H1 (cell line): ENCODE measurements around the gene CCDC73. TPM values are rescaled to one million over a fixed set of nuclear protein-coding genes. Genes with fewer than 3 reads are reported as not detected.

Source experiments
- CTCF ChIA-PET: fragments of 300-600 bp; sonication (Branson Sonifier 250); formaldehyde crosslinking; loops from one replicate; lab custom pipeline; 2021; ENCODE audit not compliant: partially characterized antibody; lab: Charles Lee
- POLR2A ChIA-PET: fragments of 300-600 bp; sonication (Branson Sonifier 250); formaldehyde crosslinking; loops from one replicate; lab custom pipeline; 2021; ENCODE audit warnings: inconsistent platforms; ENCODE audit not compliant: partially characterized antibody; lab: Charles Lee
- DNase-seq, 2 experiments: peaks; one replicate each; pipeline versions ENCODE4 v3.0.0 to v3.0.0-alpha.2; 2010 to 2022; ENCODE audit warnings: low spot score in 2 of 2, low read depth in 1 of 2, mixed read lengths in 1 of 2
- FAIRE-seq: peaks from 2 replicates; lab custom pipeline; 2011; peaks lifted over from hg19 to GRCh38; lab: Jason Lieb, UNC
- H2AFZ ChIP-seq: 2 replicates; pipeline ENCODE4 v1.8.1; 2012; ENCODE audit warnings: low read length, inconsistent platforms
- H2AK5ac ChIP-seq: 2 replicates; pipeline ENCODE4 v1.6.1; 2013; ENCODE audit warnings: low read depth, low read length
- H2BK120ac ChIP-seq: replicated peaks from 2 replicates; pipeline ENCODE3; 2013; ENCODE audit warnings: low read depth, low read length, inconsistent platforms
- H2BK12ac ChIP-seq: 2 replicates; pipeline ENCODE4 v1.6.1; 2013; ENCODE audit warnings: low read depth, low read length
- H2BK15ac ChIP-seq: 2 replicates; pipeline ENCODE4 v1.6.1; 2013; ENCODE audit warnings: low read length
- H2BK20ac ChIP-seq: 2 replicates; pipeline ENCODE4 v1.6.1; 2013; ENCODE audit warnings: low read length
- H2BK5ac ChIP-seq: 2 replicates; pipeline ENCODE4 v1.6.1; 2013; ENCODE audit warnings: low read depth, low read length
- H3K14ac ChIP-seq: 2 replicates; pipeline ENCODE4 v1.6.1; 2013; ENCODE audit warnings: inconsistent platforms; ENCODE audit not compliant: insufficient read length
- H3K18ac ChIP-seq: 2 replicates; pipeline ENCODE4 v1.6.1; 2013; ENCODE audit warnings: low read length; ENCODE audit errors: extremely low read depth
- H3K23ac ChIP-seq: 2 replicates; pipeline ENCODE4 v1.6.1; 2013; ENCODE audit warnings: inconsistent platforms; ENCODE audit not compliant: insufficient read length
- H3K23me2 ChIP-seq: 2 replicates; pipeline ENCODE4 v1.6.1; 2013; ENCODE audit warnings: low read depth, low read length
- H3K27ac ChIP-seq: 2 replicates; pipeline ENCODE4 v1.6.1; 2011; ENCODE audit warnings: low read depth, low read length, inconsistent platforms
- H3K27me3 ChIP-seq, 4 experiments: replicated peaks in 1 of 4; 1 replicate in 1 of 4; 2 replicates in 3 of 4; pipeline versions ENCODE4 v1.6.1 to v1.8.1; 2011 to 2013; ENCODE audit warnings: low read length in 3 of 4, mild to moderate bottlenecking in 3 of 4, inconsistent platforms in 2 of 4, mixed read lengths in 2 of 4, moderate library complexity in 1 of 4; ENCODE audit not compliant: control insufficient read depth in 3 of 4, insufficient read depth in 3 of 4; ENCODE audit errors: extremely low read depth in 1 of 4
- H3K36me3 ChIP-seq, 4 experiments: 2 replicates each; pipeline versions ENCODE4 v1.6.1 to v1.8.1; 2011 to 2013; ENCODE audit warnings: mild to moderate bottlenecking in 4 of 4, low read length in 3 of 4, moderate library complexity in 2 of 4, control low read depth in 1 of 4, inconsistent platforms in 1 of 4; ENCODE audit not compliant: insufficient read depth in 4 of 4, control insufficient read depth in 2 of 4
- H3K4ac ChIP-seq: replicated peaks from 2 replicates; pipeline ENCODE3; 2013; ENCODE audit warnings: low read length, low read depth, mixed read lengths, inconsistent platforms; ENCODE audit not compliant: insufficient read length
- H3K4me1 ChIP-seq, 4 experiments: replicated peaks in 1 of 4; 1 replicate in 1 of 4; 2 replicates in 3 of 4; pipeline versions ENCODE4 v1.6.1 to v1.8.1; 2011 to 2013; ENCODE audit warnings: low read length in 3 of 4, inconsistent platforms in 2 of 4, mixed read lengths in 1 of 4; ENCODE audit not compliant: insufficient read depth in 4 of 4, control insufficient read depth in 3 of 4
- H3K4me2 ChIP-seq, 2 experiments: 2 replicates each; pipeline versions ENCODE4 v1.6.1 to v1.8.1; 2011 to 2013; ENCODE audit warnings: low read depth in 2 of 2, low read length in 2 of 2, control low read depth in 1 of 2, inconsistent platforms in 1 of 2, mild to moderate bottlenecking in 1 of 2; ENCODE audit not compliant: insufficient read depth in 1 of 2
- H3K4me3 ChIP-seq, 4 experiments: fragments of 200-600, 300-600 bp in 1 of 4; sonication (generic), shearing (Covaris generic), sonication (Bioruptor Twin) in 1 of 4; 2 replicates each; pipeline versions ENCODE4 v1.5.1 to v1.8.1; 2011 to 2016; ENCODE audit warnings: low read length in 4 of 4, low read depth in 3 of 4, control low read depth in 2 of 4, inconsistent platforms in 2 of 4, mild to moderate bottlenecking in 2 of 4, mixed read lengths in 1 of 4, moderate library complexity in 1 of 4; ENCODE audit not compliant: insufficient read depth in 2 of 4; ENCODE audit errors: extremely low read depth in 1 of 4
- H3K56ac ChIP-seq: replicated peaks from 2 replicates; pipeline ENCODE3; 2013; ENCODE audit warnings: low read depth, mild to moderate bottlenecking, mixed read lengths, low read length, inconsistent platforms; ENCODE audit not compliant: insufficient read length
- H3K79me1 ChIP-seq: 2 replicates; pipeline ENCODE4 v1.6.1; 2013; ENCODE audit warnings: low read depth, low read length, control low read depth
- H3K79me2 ChIP-seq, 2 experiments: 2 replicates each; pipeline versions ENCODE4 v1.6.1 to v1.8.1; 2012 to 2013; ENCODE audit warnings: low read length in 2 of 2, mild to moderate bottlenecking in 2 of 2, inconsistent platforms in 1 of 2; ENCODE audit not compliant: insufficient read depth in 2 of 2, control insufficient read depth in 1 of 2
- H3K9ac ChIP-seq, 4 experiments: replicated peaks in 1 of 4; 1 replicate in 1 of 4; 2 replicates in 3 of 4; pipeline versions ENCODE4 v1.6.1 to v1.8.1; 2011 to 2013; ENCODE audit warnings: low read depth in 3 of 4, low read length in 3 of 4, control low read depth in 2 of 4, mild to moderate bottlenecking in 2 of 4, moderate library complexity in 2 of 4, inconsistent platforms in 1 of 4; ENCODE audit errors: extremely low read depth in 1 of 4
- H3K9me3 ChIP-seq, 2 experiments: 2 replicates each; pipeline versions ENCODE4 v1.6.1 to v1.8.1; 2012 to 2013; ENCODE audit warnings: mild to moderate bottlenecking in 2 of 2, moderate library complexity in 2 of 2, control low read depth in 1 of 2, inconsistent platforms in 1 of 2, low read depth in 1 of 2, low read length in 1 of 2, mixed read lengths in 1 of 2; ENCODE audit not compliant: insufficient read depth in 2 of 2
- H4K20me1 ChIP-seq, 2 experiments: replicated peaks in 1 of 2; 2 replicates each; pipeline versions ENCODE3 to v1.8.1; 2011 to 2013; ENCODE audit warnings: inconsistent platforms in 2 of 2, low read length in 2 of 2, mild to moderate bottlenecking in 1 of 2; ENCODE audit not compliant: insufficient read depth in 2 of 2, control insufficient read depth in 1 of 2
- H4K5ac ChIP-seq: 2 replicates; pipeline ENCODE4 v1.6.1; 2013; ENCODE audit warnings: low read length, low read depth, mixed read lengths, inconsistent platforms; ENCODE audit not compliant: insufficient read length
- H4K8ac ChIP-seq: 2 replicates; pipeline ENCODE4 v1.8.0; 2013; ENCODE audit warnings: mild to moderate bottlenecking, moderate library complexity, low read length, inconsistent platforms; ENCODE audit not compliant: insufficient read depth; ENCODE audit errors: extremely low read depth
- H4K91ac ChIP-seq: replicated peaks from 2 replicates; pipeline ENCODE3; 2013; ENCODE audit warnings: low read length, mixed read lengths, inconsistent platforms; ENCODE audit not compliant: insufficient read length
- ASH2L ChIP-seq: fragments of 200-600, 300-600 bp; sonication (generic); IDR thresholded peaks from one replicate; pipeline ENCODE4 v1.7.1; 2017; ENCODE audit warnings: low read length
- KDM4A ChIP-seq: IDR thresholded peaks from one replicate; pipeline ENCODE4 v1.7.1; 2012; ENCODE audit warnings: low read depth, mild to moderate bottlenecking, moderate library complexity, low read length, inconsistent platforms; ENCODE audit not compliant: severe bottlenecking
- NRF1 ChIP-seq: IDR thresholded peaks from 2 replicates; pipeline ENCODE4 v1.6.1; 2011; ENCODE audit warnings: mild to moderate bottlenecking, low read depth, low read length, improper control_type of control experiment
- POLR2A ChIP-seq, 2 experiments: IDR thresholded peaks; 1 replicate in 1 of 2; 2 replicates in 1 of 2; pipeline ENCODE4 v1.6.1; 2011; ENCODE audit warnings: low read depth in 2 of 2, low read length in 2 of 2, mild to moderate bottlenecking in 2 of 2; ENCODE audit errors: control extremely low read depth in 1 of 2
- POLR2AphosphoS5 ChIP-seq: IDR thresholded peaks from 2 replicates; pipeline ENCODE4 v1.6.1; 2011; ENCODE audit warnings: low read depth, low read length
- WGBS, 2 experiments: shearing (Covaris generic) in 1 of 2; methylation state at CpG; one replicate each; pipeline versions ENCODE4 v1.1.6 to v1.1.7; 2013 to 2015; ENCODE audit warnings: low lambda C conversion rate in 2 of 2, mixed read lengths in 2 of 2, inconsistent platforms in 1 of 2, low coverage in 1 of 2, missing lambda C conversion rate in 1 of 2; ENCODE audit not compliant: insufficient replicate concordance in 2 of 2, insufficient coverage in 1 of 2, insufficient read length in 1 of 2; ENCODE audit errors: extremely low coverage in 1 of 2, missing lambda C conversion rate in 1 of 2; 5-methylcytosine and 5-hydroxymethylcytosine counted together
- polyA plus RNA-seq, 7 experiments: library from polyadenylated mRNA; depleted of rRNA in 3 of 7; stranded (reverse) in 5 of 7; unstranded in 2 of 7; fragments of >200 nt in 5 of 7; fragments of 200-250 nt in 2 of 7; gene quantifications; 1 replicate in 5 of 7; 2 replicates in 1 of 7; 4 replicates in 1 of 7; pipeline versions ENCODE4 v1.2.1 to v1.2.3, GENCODE V29; 2011 to 2013; ENCODE audit warnings: missing spikeins in 2 of 7, mixed read lengths in 2 of 7
- total RNA-seq: library from RNA; stranded (reverse); fragmentation: NEBNext Ultra II Directional; extraction: Animal tissue kit (Norgen Biotek cat#: 25700); gene quantifications from 2 replicates; pipeline ENCODE4 v1.2.1, GENCODE V29; 2021

Gene CCDC73
- total and polyA plus RNA-seq, 2 of the 8 experiments (the other 6 are each of a cell fraction or from before 2014, with no cell fraction given), result not detected

DNA sequence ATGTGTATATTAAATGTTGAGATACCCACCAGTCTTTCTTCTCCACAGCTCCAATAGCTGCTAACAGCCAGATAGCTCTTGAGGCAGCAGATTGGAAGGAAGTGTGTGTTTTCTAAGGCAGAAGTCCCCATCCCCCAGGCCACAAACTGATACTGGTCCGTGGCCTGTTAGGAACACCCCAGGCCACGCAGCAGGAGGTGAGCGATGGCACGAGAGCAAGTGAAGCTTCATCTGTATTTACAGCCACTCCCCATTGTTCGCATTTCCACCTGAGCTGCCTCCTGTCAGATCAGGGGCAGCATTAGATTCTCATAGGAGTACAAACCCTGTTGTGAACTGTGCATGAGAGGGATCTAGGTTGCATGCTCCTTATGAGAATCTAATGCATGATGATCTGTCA lies 12.7 kb downstream of the CCDC73 start:
- no peak overlapping the region for H2BK20ac ChIP-seq
- TF ChIP-seq ASH2L (no peak), NRF1 (no peak), KDM4A (no peak), POLR2AphosphoS5 (no peak), POLR2A (IDR thresholded peaks at IDR 0.05; ENCODE audit: control extremely low read depth in 1 of 2, low read depth in 2 of 2, low read length in 2 of 2) (no peak)
- H2AK5ac ChIP-seq, result no peak overlapping the region
- H3K79me1 ChIP-seq, result no peaks in the 10 kb centered on the region
- no peak overlapping the region for H3K27ac ChIP-seq
- 91% methylated on average over 5 of the region's 5 CpGs; no CpG with 5 or more reads in 1 of the 2 experiments for WGBS, 2 experiments
- DNase-seq (no peak), FAIRE-seq (no peak)
- H2AFZ ChIP-seq, result no peak overlapping the region
- H4K91ac ChIP-seq, result no peak overlapping the region
- no peak overlapping the region for H3K4me2 ChIP-seq
- no peaks in the 10 kb centered on the region for H3K4me1 ChIP-seq
- ChIA-PET POLR2A (no interaction called here), CTCF (interaction anchor here (1.0 to 1.5 kb wide), 4 partner anchors 11 to 59 kb away, joined by 3 to 7 read pairs (median 6); no protein-coding TSS in a partner anchor)
- H4K20me1 ChIP-seq, result no peaks in the 10 kb centered on the region
- H3K9me3 ChIP-seq, result no peaks in the 10 kb centered on the region
- H3K36me3 ChIP-seq, result no peaks in the 10 kb centered on the region
- no peak overlapping the region for H3K23ac ChIP-seq
- H3K18ac ChIP-seq, result no peak overlapping the region
- no peak overlapping the region for H3K56ac ChIP-seq
- H2BK120ac ChIP-seq, result no peak overlapping the region
- no peak overlapping the region for H2BK12ac ChIP-seq
- no peak overlapping the region for H2BK15ac ChIP-seq
- H3K79me2 ChIP-seq, result no peaks in the 10 kb centered on the region
- no peak overlapping the region for H2BK5ac ChIP-seq
- H4K8ac ChIP-seq, result no peak overlapping the region
- no peak overlapping the region for H3K4ac ChIP-seq
- H3K4me3 ChIP-seq, result no peak overlapping the region
- no peak overlapping the region for H3K14ac ChIP-seq
- H3K23me2 ChIP-seq, result no peaks in the 10 kb centered on the region
- no peak overlapping the region for H4K5ac ChIP-seq
- H3K9ac ChIP-seq, result no peak overlapping the region
- no peaks in the 10 kb centered on the region for H3K27me3 ChIP-seq
